ENCODE data around the gene ASB11.
A peak's percentile ranks its signal among the peaks of the same experiment; 100 is the strongest.
"Not testable (repeated sequence)": the region's sequence is repeated elsewhere in the genome, so short reads cannot be mapped to it uniquely, and the experiment has no call there.

ASB11 gene, protein sequence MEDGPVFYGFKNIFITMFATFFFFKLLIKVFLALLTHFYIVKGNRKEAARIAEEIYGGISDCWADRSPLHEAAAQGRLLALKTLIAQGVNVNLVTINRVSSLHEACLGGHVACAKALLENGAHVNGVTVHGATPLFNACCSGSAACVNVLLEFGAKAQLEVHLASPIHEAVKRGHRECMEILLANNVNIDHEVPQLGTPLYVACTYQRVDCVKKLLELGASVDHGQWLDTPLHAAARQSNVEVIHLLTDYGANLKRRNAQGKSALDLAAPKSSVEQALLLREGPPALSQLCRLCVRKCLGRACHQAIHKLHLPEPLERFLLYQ

DNA sequence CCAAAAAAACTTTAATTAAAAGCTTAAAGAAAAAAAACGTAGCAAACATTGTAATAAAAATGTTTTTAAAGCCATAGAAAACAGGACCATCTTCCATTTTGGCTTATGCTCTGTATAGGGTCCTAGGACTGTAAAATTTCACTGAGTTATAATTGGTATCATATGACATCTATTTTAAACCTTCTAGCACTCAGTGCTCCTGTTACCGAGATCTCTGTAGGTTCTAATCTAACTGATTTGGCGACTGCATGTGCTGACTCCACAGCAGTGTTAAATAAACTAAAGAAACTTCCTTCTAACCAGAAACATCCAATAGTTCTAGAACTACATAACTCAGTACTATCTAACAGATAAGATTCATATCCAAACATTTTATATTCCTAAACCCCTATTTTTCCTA is at the start of gene ASB11:
Gene ASB11, minus strand, starts transcription at position 132 of the 400 bp plus-strand sequence. Its CDS starts 35 bp downstream, at position 97.
- DNase-seq: no peak

- DNase-seq: no peak
These were observed 44.3 kb upstream of the ASB11 start for GRCh38 chrX:15359701-15360100.

- DNase-seq: no peak
These were observed 43.1 kb upstream of the ASB11 start for GRCh38 chrX:15358533-15358932.

- DNase-seq: no peak
These were observed 41.0 kb upstream of the ASB11 start for GRCh38 chrX:15356444-15356843.

- DNase-seq: no peak
These were observed 35.0 kb upstream of the ASB11 start for GRCh38 chrX:15350329-15350996.

- peak in 1 of 2 donors; percentile 6 for DNase-seq
These were observed 33.6 kb upstream of the ASB11 start for GRCh38 chrX:15349046-15349445.

- no peak for DNase-seq
These were observed 30.5 kb upstream of the ASB11 start for GRCh38 chrX:15345976-15346375.

DNA sequence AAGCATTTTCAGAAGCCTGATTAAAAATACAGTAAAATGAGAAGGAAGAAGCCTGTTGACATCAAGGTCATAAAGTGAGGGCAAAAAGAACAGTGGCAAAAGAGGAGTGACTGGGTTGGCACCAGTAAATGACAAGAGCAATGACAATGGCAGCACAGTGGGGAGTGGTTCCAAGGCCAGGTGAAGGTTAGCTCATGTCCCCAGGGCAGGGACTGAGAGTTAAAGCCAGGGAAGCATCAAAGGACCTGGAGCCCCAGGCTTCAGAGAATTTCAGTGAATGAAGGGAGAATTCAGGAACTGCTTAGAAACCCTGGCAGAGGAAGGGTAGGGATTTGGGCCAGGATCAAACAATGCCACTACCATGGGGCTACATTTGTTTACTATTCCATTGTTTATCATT is 28.7 kb upstream of the ASB11 start:
- no peak for DNase-seq

DNA sequence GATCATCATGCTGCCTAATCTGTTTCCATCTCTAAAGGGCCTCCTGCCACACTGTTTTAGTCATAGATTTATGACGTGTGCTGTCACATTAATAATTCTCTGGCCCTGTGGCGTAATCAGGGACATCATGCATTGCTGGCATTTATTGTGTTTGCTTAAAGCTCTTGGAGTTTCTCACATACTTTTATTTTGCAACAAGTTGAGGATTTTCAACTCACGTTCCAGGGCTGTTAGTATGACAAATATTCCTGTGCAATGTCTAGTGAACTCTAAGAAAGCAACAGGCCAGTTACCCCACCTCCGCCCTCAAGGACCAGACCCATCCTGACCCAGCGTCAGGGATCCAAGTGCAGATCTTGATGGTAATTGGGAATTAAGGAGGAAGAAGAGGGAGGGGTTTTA is 27.6 kb upstream of the ASB11 start:
- DNase-seq: no peak

GRCh38 chrX:15340867-15341266 is 25.4 kb upstream of the ASB11 start:
- DNase-seq: no peak

GRCh38 chrX:15336023-15336413 is 20.6 kb upstream of the ASB11 start:
- DNase-seq: no peak

DNA sequence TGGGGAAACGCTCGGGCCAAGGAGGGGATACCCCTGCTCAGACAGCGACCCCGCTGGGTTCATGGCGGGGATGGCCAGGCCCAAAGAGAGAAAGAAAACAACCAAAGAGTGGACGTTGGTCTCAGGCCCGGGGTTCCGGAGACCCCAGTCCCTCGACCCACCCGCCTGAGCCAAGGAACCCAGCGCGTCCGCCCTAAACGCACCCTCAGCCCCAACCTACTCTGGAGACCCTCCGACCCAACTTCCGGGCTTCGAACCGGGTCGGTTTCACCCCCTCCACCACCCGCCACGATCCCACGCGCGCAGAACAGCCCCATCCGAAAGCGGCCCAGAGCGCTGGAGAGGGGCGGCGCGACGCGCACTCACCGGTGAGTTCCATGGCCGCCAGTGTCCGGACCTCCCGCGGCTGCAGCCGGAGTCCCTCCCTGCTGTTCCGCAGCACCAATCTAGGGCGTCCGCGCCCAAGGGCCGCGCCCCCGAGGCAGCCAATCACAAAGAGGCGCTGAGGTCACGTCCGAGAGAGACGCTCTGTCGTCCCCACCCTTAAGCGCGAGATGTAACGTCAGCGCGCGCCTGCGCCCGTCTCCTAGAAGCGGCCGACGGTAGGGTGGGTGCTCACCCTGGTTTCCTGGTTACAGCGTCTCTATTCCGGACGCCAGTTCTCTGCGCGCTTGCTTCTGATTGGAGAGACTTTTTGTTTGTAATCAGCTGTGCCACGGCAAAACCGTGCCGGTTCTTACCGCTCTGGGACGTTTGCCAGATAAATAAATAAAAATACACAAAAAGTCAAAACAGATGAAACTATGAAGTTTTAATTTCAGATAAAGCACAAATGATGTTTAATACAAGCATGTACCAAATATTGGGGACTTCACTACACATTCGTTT is 19.9 kb upstream of the ASB11 start, which contains the start of gene PIGA:
Gene PIGA, minus strand, starts transcription at position 389 of the 888 bp plus-strand sequence. CDS start 3,593 bp downstream, outside the sequence.
- peak; percentile 38 to 87 for DNase-seq

DNA sequence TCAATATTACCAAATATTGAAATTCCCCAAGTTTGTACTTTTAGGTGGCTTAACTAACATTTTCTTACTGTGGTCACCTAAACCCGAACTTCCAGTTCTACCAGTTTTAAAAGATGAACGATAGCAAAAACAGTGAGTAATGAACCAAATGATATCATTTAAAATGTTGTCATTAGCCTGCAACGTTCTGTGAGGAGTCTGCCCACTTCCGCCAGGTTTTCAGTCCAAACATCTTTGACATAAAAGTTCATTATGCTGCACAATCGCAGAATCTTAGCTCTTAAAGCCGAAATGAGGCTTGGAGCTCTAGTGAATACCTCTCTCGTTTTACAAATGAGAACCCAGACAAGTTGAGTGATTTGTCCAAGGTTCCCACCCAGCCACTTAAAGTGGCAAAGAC is 19.1 kb upstream of the ASB11 start:
- no peak for DNase-seq

DNA sequence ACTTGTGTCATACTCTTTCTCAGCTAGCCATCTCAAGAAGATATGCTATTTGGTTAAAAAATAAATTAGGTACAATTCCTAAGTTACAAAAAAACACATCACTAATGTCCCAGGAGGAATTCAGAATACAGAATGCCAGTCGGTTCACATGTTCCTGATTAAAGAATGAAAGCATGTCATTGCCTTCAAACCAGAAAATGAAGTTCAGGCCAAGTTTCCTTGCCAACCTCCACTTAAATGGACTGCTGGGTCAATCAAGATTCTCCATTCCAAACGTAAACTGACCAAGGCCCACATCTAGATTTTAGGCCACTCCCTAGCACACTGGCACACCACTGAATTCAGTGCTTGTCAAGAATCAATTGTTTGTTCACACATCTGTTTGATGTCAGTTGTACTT is 13.4 kb upstream of the ASB11 start:
- no peak for DNase-seq

GRCh38 chrX:15328131-15328530 is 12.7 kb upstream of the ASB11 start:
- no peak for DNase-seq

- no peak for DNase-seq
These were observed 7.0 kb upstream of the ASB11 start for GRCh38 chrX:15322472-15322871.

GRCh38 chrX:15322072-15322471 is 6.6 kb upstream of the ASB11 start:
- no peak for DNase-seq

DNA sequence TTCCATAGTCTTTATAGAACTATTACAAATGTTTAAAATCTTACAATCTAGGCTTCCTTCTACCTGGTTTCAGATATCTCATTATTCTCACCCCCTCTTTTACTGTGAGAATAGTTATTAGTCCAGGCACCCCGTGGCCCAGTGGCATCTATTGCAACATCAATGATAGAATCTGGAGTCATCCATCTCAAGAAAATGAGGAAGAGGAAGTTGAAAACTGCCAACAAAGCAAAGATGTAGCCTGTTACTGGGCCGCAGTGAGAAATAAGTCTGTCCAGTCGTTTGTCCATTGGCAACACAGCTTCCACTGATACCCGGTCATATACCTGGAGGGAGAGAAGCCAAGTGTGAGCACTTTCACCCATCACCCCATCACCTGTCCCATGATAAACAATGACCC is 6.0 kb upstream of the ASB11 start:
- no peak for DNase-seq

DNA sequence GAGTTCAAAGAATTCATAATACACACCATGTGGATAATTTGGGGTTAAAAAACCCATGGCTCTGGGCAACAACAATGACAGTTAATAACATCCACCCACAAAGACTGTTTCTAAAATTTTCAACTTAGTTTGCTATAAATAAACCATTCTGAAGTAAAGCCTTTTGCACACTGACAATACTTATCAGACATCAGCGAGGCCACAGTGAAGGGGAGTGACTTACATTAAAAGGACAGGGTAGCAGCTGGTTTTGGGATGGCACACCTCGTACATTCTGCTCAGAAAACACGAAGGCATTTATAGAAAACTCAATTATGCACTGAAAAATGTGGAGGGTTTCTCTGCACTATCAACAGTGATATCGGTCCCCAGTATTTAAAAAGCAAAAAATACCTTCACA is 4.9 kb upstream of the ASB11 start:
- no peak for DNase-seq

DNA sequence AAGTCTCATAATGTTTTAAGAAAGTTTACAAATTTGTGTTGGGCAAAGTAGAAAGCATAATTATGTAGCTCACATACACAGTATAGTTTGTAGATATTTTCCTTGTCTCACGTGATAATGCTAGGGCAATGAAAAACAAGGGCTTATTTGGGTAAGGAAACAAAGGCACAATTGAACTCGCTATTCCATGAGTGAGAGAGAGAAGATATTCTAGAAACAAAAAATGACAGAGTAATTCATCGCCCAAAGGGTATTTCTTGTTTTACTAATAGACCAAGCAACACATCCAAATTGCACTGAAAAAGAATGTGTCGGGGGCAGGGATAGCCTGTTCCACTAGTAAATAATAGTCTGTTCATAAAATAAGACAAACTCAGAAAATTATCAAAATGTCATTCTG is 3.6 kb upstream of the ASB11 start:
- no peak for DNase-seq

DNA sequence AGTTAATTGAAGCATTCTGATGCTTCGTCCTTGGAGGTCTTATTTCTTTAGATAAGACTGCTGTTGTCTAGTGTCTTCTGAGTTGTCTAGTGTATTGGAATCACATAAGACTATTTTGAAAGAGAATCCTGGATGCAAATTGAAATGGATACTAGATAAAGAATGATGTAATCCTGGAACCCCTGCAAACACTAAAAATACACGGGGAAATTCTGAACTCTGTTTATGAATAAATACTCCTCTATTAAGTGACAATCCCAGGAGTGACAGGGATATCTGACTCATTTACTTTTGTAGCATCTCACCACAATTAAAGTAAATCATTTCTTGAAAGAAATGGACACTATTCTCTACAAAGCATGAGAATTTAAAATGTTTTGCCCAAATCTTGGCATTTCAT is 968 bp downstream of the ASB11 start:
- DNase-seq: no peak

DNA sequence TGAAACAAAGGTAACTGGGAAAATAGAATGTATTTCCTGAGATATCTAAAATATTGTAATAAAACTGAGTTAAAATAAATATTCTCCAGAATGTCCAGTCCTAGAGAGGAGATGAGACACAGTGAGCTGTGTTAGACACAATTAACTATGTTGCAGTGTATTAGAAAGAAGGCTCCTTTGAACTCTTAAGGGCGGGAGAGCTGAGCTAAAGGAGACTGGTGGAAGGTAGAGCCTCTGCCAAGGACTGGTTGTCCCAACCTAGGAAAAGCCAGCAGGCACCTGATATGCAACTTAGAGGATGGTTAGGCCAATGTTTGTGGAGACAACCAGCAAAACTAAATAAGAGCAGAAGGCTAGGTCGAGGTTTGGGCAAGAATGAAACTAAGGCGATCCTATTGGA is 4.3 kb downstream of the ASB11 start:
- DNase-seq: no peak

GRCh38 chrX:15310117-15310516 is 5.3 kb downstream of the ASB11 start:
- no peak for DNase-seq

- not testable (repeated sequence) for DNase-seq
These were observed 9.5 kb downstream of the ASB11 start for GRCh38 chrX:15305899-15306298.
